Bronchial epithelial cell (primary cell): Measurements from ENCODE around the gene ZNF281. TPM values are rescaled to one million over a fixed set of nuclear protein-coding genes. Genes with fewer than 3 reads are reported as not detected.

Source experiments
- DNase-seq: peaks from one replicate; pipeline ENCODE4 v3.0.0-alpha.2; 2010; ENCODE audit warnings: low read depth
- FAIRE-seq: peaks from 2 replicates; lab custom pipeline; 2011; peaks lifted over from hg19 to GRCh38; lab: Jason Lieb, UNC
- H3K27me3 ChIP-seq: 2 replicates; pipeline ENCODE4 v1.5.1; 2011; ENCODE audit warnings: low read length; ENCODE audit not compliant: control insufficient read depth, insufficient read depth
- H3K36me3 ChIP-seq: 2 replicates; pipeline ENCODE4 v1.5.1; 2011; ENCODE audit warnings: low read length; ENCODE audit not compliant: control insufficient read depth, insufficient read depth
- H3K4me3 ChIP-seq: 2 replicates; pipeline ENCODE4 v1.5.1; 2011; ENCODE audit warnings: mild to moderate bottlenecking, low read depth, low read length, control low read depth
- CTCF ChIP-seq: IDR thresholded peaks from 2 replicates; pipeline ENCODE4 v1.5.1; 2011; ENCODE audit warnings: mild to moderate bottlenecking, moderate library complexity, low read length, control low read depth, inconsistent platforms; ENCODE audit not compliant: insufficient read depth, severe bottlenecking
- total RNA-seq: library from RNA; depleted of rRNA; stranded (reverse); fragments of >200 nt; gene quantifications from 2 replicates; pipeline ENCODE4 v1.2.1, GENCODE V29; 2014

Gene ZNF281
- total RNA-seq, 1 donor from 2014 or later: 18.4 TPM

- no peak for DNase-seq
- no peak for TF ChIP-seq CTCF
- no peak for FAIRE-seq
- Histone ChIP-seq H3K27me3 (no peaks in the 10 kb centered on the region), H3K4me3 (no peak overlapping the region), H3K36me3 (no peaks in the 10 kb centered on the region)
Measured at GRCh38 chr1:200384818-200385390, 24.9 kb downstream of the ZNF281 start.

GRCh38 chr1:200381256-200381984 is 28.4 kb downstream of the ZNF281 start:
- H3K4me3 ChIP-seq: no peak overlapping the region
- H3K27me3 ChIP-seq: no peaks in the 10 kb centered on the region
- FAIRE-seq: no peak
- DNase-seq: peak; percentile 96
- TF ChIP-seq CTCF: no peak
- H3K36me3 ChIP-seq: no peaks in the 10 kb centered on the region

GRCh38 chr1:200380589-200381021 is 29.2 kb downstream of the ZNF281 start:
- DNase-seq: no peak
- FAIRE-seq: no peak
- no peak overlapping the region for H3K4me3 ChIP-seq
- H3K27me3 ChIP-seq: no peaks in the 10 kb centered on the region
- no peaks in the 10 kb centered on the region for H3K36me3 ChIP-seq
- TF ChIP-seq CTCF: no peak

- DNase-seq (no peak), FAIRE-seq (no peak)
- Histone ChIP-seq H3K27me3 (no peaks in the 10 kb centered on the region), H3K4me3 (no peak overlapping the region), H3K36me3 (no peaks in the 10 kb centered on the region)
- no peak for TF ChIP-seq CTCF
Measured at GRCh38 chr1:200379940-200380588, 29.8 kb downstream of the ZNF281 start.

GRCh38 chr1:200379432-200379757 is 30.4 kb downstream of the ZNF281 start:
- no peak for TF ChIP-seq CTCF
- Histone ChIP-seq H3K27me3 (no peaks in the 10 kb centered on the region), H3K4me3 (no peak overlapping the region), H3K36me3 (no peaks in the 10 kb centered on the region)
- FAIRE-seq: no peak
- peak; percentile 97 for DNase-seq
